Fibroblast of skin of abdomen (primary cell): ENCODE data around the gene OTUD5.

Source experiments
- DNase-seq: peaks from one replicate; pipeline ENCODE4 v3.0.0-alpha.2; 2013

Gene OTUD5

DNA sequence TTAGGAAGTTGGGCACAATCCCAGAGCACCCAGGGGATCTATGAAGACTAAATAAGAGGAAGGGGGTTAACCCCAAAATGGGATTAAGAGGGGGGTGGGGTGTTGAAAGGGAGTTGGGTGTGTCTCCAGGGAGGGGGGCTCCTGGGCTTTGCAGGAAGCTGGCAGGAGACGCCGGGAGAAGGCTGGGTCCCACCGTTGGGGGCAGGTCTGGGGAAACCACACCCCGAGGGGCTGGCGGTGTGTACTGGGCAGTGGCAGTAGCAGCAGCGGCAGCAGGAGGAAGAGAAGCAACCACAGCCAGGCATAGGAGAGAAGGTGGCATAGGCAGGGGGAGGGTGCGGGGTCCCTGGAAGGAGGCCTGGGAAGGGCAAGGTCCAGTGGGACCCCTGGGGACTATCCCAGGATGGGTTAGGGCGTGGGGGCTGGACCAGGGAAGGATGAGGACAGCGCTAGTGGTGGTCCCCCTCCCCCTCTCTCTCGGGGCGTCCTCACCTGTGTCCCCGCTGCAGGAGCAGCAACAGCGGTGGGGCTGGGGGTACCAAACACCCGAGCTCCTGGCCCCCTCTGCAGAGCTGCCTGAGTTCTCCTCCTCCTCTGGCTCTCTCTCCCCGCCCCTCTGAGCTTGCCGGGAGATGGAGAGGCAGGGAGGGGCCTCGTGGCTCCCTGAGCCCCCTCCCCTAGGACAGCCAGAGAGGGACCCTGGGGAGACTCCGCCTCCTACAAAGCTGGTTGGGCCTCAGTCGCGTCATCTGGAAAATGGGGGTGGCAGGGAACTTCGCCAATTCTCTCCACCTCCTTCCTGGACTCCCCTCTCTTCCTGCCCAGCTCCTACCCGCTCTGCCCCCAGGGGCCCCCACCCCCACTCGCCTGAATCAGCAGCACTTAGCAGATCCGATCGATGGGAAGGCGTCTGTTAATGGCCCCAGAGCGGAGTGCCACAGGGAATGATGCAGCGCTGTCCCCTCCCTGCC lies 14.1 kb upstream of the OTUD5 start, which contains the start of gene KCND1:
KCND1 (minus strand) TSS at position 596 of the 971 bp plus-strand sequence. CDS start 1,573 bp downstream, outside the sequence.
- DNase-seq = peak; percentile 70

DNA sequence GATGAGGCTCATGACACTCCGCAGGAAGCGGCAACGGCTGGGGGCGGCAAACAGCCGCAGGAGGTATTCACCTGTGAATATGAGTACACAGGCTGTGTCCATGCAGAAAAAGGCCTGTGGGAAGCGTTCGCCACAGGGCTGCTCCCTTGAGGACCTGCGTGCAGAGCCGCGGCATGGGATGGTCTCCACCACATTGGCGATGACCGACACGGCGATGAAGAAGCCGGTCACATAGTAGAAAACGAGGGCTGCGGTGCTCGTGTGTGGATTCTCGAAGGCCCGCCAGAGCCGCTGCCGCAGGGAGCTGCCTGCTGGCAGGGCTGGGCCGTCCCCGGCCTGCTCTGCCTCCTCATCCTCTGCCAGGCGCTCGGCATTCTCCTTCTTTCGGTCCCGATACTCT lies 12.1 kb upstream of the OTUD5 start:
- DNase-seq = no peak

DNA sequence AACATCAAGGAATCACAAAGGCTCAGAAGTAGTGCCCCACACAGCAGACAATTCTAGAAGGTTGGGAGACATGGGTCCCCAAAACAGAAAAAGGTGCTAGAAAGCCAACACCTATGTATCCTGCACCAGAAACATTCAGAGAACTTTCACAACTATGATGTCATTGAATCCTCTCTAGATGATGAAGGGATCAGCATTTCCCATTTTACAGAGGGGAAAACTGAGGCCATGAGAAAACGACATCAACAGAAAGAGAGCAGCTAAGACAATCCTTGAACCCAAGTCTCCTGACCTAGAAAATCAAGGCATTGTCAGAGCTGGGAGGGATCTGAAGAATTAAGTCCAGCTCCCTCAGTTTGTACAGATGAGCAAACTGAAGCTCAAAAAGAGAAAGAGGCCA lies 11.0 kb upstream of the OTUD5 start:
- no peak for DNase-seq

DNA sequence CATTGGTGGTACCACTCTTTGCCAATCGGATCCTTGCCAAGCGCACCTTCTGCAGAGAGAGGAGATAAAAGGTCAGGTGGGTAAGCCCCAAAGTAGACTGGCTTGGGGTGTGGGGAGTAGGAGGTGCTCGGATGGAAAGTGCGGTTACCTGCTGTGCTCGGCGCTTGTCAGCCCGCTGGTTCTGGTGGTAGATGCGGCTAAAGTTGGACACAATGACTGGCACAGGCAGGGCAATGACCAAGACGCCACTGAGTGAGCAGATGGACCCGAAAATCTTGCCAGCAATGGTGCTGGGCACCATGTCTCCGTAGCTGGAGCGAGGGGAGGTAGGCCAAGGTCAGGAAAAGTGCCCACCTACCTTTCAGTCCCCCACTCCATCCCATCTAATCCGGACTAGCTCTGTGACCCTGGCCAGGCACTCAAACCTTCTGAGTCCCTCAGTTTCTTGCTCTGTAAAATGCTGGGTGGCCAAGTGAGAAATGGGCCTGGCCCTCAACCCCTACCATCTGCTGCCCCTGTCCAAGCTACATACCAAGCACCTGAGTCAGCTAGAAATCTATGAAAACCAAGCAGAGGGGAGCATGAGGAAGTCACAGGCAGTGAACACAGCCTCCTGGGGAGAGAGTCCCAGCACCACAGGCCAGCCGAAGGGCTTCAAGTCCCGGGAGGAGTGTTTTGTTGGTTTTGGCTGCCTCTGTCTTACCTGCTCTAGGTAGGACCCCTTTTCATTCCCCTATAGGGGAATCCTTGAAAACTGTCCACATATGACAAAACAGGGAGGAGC lies 9.6 kb upstream of the OTUD5 start:
- DNase-seq = peak; percentile 43

DNA sequence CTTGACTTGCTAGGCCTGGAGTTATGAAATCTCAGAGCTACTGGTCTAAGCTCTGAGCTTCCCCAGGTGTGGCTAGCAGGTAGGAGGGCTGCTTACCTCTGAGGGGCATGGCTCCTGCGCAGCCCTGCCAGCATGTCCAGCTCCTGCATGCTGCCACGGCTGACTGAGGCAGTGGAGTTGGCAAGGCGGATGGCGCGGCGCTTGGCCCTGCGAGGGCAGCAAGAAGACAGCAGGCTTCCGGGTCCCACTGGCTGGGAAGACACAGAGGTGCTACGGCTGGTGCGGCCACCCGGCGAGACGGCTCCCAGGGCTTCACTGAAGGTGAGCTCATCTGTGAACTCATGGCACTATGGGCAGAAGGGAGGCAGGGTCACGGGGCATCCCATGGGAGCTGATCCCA lies 8.6 kb upstream of the OTUD5 start:
- DNase-seq = no peak

DNA sequence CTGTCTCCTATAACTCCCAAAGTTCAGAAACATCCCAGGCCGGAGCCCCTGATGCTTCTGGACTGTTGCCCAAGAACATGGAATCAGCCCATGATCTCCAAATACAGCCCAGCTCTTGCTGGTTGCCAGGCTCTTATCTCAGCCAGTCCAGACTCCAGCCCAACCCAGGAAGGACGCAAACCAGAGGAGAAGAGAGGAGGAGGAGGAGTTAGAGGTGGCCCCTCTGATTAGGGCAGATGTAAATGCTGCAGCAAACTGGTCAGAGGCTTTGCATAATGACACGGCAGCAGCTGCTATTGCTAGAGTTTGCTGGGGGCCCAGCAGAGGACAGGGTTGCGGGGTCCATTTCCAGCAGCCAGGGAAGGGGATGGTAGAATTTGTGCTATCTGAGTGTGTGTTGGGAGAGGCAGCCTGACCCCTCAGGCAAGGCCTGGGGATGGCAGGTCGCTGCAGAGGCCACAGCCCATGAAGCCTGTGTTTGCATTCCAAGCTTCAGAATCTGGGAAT lies 4.2 kb upstream of the OTUD5 start:
- no peak for DNase-seq

DNA sequence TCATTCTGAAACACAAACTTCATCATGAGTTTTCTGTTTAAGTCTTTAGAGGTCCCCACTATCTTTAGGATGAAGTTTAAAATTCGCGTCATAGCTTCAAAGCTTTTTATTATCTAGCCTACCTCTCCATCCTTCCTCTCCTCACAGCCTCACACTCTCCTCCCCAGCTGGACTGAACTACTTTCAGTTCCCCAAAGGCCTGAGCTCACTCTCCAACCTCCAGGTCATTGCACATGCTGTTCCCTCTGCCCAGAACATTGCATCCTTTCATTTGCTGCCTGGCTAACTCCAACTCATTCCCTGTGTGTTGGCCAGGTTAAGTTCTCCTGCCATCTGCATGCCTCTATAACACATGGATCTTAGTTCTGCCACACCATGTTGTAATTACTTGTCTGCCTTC lies 2.9 kb upstream of the OTUD5 start:
- no peak for DNase-seq

DNA sequence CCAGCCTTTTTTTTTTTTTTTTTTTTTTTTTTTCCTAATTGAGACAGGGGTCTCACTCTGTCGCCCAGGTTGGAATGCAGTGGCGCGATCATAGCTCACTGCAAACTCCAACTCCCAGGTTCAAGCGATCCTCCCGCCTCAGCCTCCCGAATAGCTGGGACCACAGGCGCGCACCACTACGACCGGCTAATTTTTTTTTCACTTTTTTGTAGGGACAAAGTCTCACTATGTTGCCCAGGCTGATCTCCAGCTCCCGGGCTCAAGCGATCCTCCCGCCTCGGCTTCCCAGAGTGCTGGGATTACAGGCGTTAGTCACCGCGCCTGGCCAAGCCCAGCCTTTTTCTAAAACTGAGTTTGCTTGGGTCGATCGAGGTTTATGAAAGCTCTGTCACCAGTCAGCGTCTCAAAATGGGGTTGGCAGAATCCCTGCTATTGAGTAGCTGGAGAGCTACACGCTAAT lies 1.3 kb upstream of the OTUD5 start:
- peak; percentile 62 for DNase-seq

DNA sequence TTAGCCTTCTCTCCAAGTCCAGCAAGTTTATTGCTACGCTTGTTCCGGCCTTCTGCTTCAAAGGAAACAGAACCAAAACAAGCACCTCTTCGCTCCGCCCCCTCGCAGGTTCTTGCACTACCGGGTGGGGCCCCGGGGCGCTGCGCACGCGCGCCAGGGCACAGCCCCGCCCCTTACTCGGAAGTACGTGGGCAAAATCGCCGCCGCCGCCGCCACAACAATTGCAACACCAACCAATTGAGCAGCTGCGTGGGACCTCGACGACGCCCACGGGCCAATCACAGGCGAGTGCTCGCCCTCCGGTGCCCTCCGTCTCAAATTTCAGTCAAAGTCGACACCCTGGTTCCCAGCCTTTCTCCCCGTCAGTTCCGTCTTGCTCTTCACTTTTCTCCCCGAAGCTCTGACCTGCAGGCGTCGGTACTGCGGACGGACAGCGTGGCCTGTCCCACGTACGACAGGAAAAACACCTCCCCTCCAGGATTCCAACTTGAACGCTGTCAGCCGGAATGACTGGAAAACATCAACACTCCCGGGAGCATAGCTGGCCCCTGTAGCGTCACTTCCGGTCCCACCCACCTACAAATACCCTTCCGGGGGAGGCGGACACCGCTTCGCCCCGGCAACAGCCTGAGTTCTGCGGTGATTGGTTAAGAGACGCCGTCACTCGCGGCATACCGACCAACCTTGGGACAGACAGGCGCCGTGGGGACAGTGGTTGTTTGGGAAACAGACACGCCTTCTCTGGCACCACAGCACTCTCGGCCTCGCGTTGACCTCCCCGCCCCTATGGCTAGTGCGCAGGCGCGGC lies 624 bp upstream of the OTUD5 start:
- DNase-seq = peak; percentile 99

DNA sequence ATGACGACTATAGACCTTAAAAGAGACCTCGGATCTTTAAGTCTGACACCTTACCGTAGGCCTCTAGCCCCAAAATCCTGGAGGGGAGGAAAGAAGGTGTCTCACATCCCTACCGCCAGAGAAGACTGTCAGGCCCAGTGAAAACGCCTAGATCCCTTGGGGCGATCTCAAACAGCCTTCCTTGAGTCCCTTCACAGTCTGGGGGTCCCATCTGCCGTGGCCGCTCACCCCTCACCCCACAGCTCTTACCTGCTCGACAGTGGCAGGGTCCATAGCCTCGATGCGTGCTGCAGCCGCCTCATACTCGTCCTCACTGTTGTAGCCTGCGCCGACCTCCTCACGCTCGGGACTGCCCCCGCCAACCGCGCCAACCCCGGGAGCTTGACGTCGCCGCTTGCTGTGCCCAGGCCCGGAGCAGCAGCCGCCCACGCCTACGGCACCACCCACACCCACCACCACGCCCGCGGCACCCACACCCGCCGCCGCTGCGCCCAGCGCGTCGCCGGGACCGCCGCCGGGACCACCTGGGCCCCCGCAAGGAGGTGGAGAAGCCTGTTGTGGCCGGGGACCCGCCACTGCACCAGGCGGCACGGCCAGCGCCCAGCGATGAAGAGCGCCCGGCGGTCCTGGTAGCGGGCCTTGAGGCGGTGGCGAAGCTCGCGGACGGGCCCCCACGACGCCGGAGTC lies 536 bp downstream of the OTUD5 start:
- no peak for DNase-seq

DNA sequence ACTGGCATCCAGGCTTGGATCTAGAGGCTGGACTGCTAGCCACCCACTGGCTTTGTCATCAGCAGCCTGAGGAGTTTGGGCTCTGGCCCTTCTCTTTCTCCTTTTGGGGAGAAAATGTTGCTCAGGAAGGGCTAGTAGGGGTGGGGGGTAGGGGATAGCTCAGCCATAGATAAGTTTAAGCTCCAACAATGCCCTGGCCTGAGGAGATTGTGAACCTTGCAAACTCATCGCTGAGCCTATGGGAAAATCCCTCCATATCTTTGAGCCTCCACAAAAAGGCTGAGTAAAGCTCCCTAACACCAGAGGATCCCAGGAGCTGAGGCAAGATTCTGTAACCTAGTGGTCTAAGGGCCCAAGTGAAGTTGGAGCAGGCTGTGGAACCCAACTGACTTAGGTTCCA lies 8.8 kb downstream of the OTUD5 start:
- no peak for DNase-seq

DNA sequence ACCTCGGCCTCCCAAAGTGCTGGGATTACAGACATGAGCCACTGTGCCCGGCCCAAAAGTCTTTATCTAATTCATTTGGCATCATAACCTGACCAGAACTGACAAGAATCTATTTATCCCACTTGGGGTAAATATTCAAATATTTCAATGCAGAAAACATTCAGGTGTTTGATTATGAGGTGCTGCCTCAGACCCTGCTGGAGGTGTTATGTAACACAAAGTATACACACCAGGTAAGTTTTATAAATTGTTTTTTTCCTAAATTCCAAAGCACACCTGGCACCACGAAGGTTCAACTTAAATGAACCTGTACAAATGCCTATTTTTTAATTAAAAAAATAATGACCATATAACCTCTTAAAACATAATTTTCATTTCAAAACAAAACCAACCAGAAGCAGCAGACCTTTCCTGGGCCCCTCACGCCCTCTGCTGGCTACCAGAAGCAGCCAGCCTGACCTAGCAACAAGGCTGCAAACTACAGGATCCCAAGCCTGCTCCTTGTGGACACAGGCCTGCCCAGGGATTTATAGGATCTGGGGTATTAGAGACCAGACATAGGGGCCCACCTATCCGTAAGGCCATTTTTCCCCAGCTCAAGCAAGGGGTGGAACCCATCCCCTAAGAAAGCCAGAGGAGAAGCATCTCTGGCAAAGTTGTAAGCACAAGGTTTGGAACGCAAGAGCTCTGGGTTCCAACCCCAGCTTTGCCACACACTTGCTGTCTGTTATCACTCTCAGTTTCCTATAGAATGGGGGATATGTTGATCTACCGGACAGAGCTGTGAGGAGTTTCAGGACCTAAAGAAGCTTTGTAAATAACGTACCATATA lies 11.7 kb downstream of the OTUD5 start:
- DNase-seq = peak; percentile 14

DNA sequence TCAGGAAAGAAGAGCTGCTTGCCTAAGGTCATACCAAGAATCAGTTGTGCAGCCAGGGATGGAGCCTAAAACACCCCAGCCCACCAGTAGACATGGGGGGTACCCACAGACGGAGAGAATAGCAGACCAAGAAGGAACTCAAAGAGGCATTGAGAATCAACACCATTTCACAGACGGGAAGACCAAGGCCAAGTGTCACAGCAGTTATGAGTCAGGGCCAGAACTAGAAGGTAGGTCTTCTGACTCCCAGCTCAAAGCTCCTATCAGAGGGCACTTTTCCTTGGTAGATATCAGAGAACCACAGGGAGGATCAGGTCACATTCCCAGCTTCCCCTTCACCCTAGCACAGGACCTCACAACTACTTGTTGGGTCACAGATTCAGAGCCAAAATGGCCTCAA lies 14.5 kb downstream of the OTUD5 start:
- no peak for DNase-seq

DNA sequence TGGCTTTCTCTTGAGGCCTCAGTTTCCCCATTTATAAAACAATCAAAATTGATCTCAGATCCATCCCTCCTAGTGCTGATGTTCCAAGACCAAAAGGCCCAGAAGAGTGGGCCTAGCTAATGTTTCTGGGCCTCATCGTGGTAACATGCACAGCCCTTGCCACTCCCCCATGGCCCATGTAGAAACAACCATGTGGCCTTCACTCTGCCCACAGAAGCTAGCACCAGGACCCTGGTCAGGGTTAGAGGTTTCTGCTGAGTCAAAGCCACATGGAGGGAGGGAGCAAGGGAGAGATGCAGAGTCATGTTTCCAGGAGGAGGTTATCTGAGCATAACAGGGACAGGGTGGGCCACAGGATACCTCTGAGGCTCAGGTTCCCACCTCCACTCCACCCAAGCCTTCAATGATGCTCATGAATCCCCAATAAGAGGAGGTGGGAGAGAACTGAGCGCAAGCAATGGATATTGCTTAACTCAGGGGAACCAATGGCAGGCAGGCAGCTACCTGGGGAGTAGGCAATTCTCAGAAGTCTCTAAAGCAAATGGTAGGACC lies 16.9 kb downstream of the OTUD5 start:
- DNase-seq = no peak

DNA sequence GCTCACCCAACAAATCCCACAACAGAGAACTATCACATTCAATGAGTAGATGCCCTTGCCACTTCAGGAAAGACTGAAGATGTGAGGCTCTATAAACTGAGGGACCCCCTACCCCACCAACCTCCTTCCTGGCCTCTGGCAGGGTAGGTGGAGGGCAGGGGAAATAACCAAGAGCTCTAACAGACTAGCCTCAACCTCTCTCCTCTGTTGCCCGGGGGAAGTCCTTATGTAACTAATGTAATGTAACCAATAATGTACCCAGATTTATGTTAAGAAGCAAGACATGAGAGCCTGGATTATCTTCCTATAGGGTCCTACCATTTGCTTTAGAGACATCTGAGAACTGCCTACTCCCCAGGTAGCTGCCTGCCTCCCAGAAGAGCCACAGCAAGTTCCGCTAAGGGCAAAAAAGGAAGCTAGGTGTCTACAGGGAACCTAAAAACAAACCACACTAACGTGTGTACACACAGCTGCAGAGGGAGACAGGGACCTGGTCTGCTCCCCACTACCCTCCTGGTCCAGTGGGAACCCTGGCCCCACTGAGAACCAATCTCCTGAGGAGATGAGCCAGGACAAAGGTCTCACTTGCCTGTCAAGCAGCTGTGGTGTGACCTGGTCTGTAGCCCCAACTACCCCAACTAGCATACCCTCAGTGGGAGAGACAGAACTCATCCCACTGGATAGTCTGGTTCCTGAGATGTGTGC lies 17.7 kb downstream of the OTUD5 start:
- DNase-seq = no peak

DNA sequence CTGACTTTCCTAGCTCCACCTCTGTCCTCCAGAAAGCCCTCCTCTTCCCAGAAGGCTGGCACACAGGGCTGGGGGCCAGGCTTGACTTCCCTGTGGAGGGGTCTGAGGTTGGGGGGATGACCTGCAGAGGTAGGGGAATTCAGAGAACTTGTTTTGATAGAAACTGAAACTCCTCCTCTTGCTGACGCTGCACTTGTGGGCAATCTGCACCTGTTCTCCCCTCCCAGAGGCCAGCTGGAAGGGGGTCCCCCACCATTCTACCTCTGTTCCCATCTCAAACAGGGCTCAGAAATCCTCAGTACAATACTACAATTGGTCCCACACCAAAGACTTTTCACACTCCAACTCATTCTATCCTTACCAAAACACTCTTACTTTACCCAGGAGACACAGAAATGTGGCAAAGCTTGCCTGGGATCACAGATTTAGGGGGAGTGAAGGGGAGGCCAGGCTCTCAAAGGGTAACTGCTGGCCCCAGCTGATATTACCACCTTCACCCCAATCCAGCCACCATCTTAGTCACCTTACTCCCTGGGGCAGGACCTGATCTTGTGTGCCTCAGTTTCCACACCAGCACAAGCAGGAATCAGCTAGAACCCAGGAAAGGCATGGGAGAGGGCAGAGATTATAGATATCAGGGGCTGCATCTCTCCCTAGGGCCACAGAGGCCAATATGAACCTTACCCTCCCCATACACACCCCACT lies 18.5 kb downstream of the OTUD5 start:
- DNase-seq = no peak

DNA sequence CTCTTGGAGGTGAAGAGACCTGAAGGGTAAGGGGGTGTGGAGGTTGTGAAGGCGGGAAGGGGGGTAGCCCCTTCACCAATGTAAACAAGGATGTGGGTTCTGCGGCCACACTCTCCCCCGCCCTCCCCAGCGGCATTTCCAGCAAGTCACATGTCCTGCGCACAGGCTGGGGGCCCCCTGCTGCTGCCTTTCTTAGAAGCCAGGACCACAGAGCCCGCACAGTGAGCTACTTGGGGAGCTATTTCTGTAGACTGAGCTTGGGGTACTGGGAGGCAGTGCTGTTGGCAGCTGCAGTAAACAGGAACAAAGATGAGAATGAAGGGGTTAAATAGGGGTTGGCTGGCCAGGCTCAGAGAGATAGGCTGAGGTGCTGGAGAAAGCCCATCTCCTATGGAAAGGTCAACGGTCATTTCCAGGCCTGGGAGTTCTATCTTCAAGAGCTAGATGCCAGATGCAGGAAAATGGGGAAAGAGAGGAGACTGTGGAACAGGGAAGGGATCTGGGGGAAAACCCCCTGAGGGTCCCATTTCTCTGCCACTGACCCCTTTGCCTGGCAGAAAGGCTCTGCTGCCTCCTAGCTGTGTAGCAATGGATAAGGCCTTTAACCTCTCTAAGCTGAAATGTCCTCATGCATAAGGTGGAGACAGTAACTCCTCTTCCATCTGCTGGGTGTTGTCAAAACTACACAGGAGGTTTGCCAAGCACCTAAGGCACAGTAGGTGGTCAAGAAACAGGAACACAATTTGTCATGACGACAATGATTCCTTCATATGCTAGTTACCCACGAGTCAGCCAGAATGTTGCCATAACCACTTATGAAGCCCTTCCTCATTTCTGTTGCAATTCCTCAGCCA lies 20.1 kb downstream of the OTUD5 start:
- peak; percentile 10 for DNase-seq

DNA sequence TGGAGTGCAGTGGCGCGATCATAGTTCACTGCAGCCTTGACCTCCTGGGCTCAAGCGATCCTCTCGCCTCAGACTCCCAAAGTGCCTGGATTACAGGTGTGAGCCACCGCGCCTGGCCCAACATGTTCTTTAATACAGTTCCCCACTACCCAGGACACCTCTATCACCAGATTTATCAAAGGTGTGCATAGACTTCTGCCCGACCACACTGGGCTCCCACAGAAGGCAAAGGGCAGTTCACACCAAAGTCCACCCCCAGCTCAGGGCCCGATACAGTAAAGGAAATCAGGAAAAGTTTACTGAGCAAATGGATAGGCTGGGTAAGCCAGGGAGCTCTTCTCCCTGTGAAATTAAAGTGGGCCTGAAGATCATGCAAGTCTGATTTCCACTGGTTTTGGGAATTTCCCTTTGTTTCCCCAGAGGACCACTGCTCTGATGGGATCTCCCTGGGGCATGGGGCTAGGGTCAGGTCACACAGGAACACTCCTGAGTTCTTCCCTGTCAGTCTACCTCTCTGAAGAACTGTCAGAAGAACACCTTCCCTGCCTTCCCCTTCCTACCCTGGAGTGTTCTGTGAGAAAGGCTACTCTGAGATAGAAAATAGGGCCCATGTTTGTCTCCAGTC lies 20.9 kb downstream of the OTUD5 start:
- DNase-seq = no peak
